ENCODE measurements around the gene ACTN1. TPM values are rescaled to one million over a fixed set of nuclear protein-coding genes. Genes with fewer than 3 reads are reported as not detected.

Gene ACTN1
- total RNA-seq, 1 experiment from 2014 or later, result 148 TPM

DNA sequence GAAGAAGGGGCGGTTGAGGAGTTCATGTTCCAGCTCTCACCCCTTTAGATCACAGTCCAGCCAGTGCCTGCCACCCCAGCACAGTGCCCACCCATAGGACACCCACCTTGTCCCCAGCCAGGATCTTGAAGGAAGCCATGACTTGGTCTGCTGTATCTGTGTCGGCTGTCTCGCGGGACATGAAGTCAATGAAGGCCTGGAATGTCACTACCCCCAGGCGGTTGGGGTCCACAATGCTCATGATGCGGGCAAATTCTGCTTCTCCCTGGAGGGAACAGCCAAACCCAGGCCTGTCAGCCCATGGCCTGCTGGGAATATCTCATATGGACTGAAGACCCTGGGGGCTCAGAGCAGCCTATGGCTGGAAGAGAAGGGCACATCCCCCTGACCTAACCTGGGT is 102.1 kb downstream of the ACTN1 start:
- BruUV-seq (replicated peaks), result no TSS peak
- no peak for DNase-seq (ENCODE audit: low spot score)
- intact Hi-C loops (cut with micrococcal nuclease; ENCODE audit: unreplicated experiment), result no loop called here
- CTCF ChIA-PET, result no interaction called here
- H3K9me3 ChIP-seq (ENCODE audit: low read depth, low read length, poor library complexity, severe bottlenecking), result no peaks in the 10 kb centered on the region
- H3K27me3 ChIP-seq (replicated peaks; ENCODE audit: insufficient read depth, low read depth, low read length, poor library complexity), result no peaks in the 10 kb centered on the region
- no peak for TF ChIP-seq EZH2 (IDR thresholded peaks at IDR 0.05; ENCODE audit: borderline replicate concordance, low read depth, low read length, poor library complexity, severe bottlenecking)
- TF ChIP-seq, protein P1, sequence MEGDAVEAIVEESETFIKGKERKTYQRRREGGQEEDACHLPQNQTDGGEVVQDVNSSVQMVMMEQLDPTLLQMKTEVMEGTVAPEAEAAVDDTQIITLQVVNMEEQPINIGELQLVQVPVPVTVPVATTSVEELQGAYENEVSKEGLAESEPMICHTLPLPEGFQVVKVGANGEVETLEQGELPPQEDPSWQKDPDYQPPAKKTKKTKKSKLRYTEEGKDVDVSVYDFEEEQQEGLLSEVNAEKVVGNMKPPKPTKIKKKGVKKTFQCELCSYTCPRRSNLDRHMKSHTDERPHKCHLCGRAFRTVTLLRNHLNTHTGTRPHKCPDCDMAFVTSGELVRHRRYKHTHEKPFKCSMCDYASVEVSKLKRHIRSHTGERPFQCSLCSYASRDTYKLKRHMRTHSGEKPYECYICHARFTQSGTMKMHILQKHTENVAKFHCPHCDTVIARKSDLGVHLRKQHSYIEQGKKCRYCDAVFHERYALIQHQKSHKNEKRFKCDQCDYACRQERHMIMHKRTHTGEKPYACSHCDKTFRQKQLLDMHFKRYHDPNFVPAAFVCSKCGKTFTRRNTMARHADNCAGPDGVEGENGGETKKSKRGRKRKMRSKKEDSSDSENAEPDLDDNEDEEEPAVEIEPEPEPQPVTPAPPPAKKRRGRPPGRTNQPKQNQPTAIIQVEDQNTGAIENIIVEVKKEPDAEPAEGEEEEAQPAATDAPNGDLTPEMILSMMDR (conservative IDR thresholded peaks at IDR 0.05; ENCODE audit: low read depth, low read length), result no peak
- H3K4me3 ChIP-seq (ENCODE audit: low read depth, low read length, poor library complexity, severe bottlenecking), result no peak overlapping the region
- H3K36me3 ChIP-seq (ENCODE audit: insufficient read depth, low read length, poor library complexity, severe bottlenecking), result peaks cover 54% of the 10 kb centered on the region
- H3K4me1 ChIP-seq (ENCODE audit: insufficient read depth, low read length, poor library complexity, severe bottlenecking), result no peaks in the 10 kb centered on the region
- POLR2A ChIA-PET (ENCODE audit: low non-redundant PET), result no interaction called here
- no peak overlapping the region for H3K27ac ChIP-seq (ENCODE audit: low read depth, low read length, poor library complexity, severe bottlenecking)

DNA sequence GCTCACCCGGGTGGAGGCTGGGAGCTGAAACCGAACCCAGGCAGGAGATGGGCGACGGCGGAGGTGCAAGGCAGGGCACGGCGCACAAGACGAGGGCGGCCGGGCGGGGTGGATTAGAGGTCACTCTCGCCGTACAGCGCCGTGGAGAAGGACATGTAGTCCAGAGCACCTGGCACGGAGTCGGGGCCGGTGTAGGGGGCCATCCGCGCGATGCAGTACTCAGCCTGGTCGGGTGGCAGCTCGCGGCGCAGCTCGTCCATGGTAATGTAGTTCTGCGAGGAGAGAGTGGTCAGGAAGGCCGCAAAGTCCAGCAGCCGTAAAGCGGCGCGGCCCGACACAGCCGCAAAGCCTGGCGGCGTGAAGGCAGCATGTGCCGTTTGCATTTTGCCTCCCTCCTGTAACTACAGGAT is 104.4 kb downstream of the ACTN1 start:
- Histone ChIP-seq H3K27ac (ENCODE audit: low read depth, low read length, poor library complexity, severe bottlenecking) (no peak overlapping the region), H3K9me3 (ENCODE audit: low read depth, low read length, poor library complexity, severe bottlenecking) (no peaks in the 10 kb centered on the region), H3K4me3 (ENCODE audit: low read depth, low read length, poor library complexity, severe bottlenecking) (no peak overlapping the region), H3K4me1 (ENCODE audit: insufficient read depth, low read length, poor library complexity, severe bottlenecking) (no peaks in the 10 kb centered on the region), H3K36me3 (ENCODE audit: insufficient read depth, low read length, poor library complexity, severe bottlenecking) (peaks cover 52% of the 10 kb centered on the region), H3K27me3 (replicated peaks; ENCODE audit: insufficient read depth, low read depth, low read length, poor library complexity) (no peaks in the 10 kb centered on the region)
- ChIA-PET POLR2A (ENCODE audit: low non-redundant PET) (no interaction called here), CTCF (no interaction called here)
- intact Hi-C loops (cut with micrococcal nuclease; ENCODE audit: unreplicated experiment), result no loop called here
- BruUV-seq (replicated peaks), result no TSS peak
- TF ChIP-seq, protein P1 (conservative IDR thresholded peaks at IDR 0.05; ENCODE audit: low read depth, low read length), result no peak
- TF ChIP-seq EZH2 (IDR thresholded peaks at IDR 0.05; ENCODE audit: borderline replicate concordance, low read depth, low read length, poor library complexity, severe bottlenecking), result no peak
- no peak for DNase-seq (ENCODE audit: low spot score)

DNA sequence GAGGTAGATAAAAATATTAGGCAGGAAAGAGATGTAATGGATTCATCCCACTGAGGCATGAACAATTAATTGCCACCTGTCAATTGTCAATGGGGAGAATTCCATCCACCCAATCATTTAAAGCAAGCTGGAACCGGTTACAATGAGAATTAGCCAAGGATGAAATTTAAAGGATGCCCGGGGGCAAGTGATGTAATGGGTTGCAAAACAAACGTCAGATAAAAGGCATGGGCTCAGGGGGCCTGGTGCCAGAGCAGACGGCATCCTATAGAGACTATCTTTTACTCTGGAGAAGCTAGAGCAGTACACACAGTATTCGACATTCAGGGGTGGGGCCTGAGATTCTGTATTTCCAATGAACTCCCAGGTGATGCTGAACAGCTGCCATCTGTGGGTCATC is 105.7 kb downstream of the ACTN1 start:
- CTCF ChIA-PET, result no interaction called here
- Histone ChIP-seq H3K27me3 (replicated peaks; ENCODE audit: insufficient read depth, low read depth, low read length, poor library complexity) (no peaks in the 10 kb centered on the region), H3K27ac (ENCODE audit: low read depth, low read length, poor library complexity, severe bottlenecking) (no peak overlapping the region), H3K36me3 (ENCODE audit: insufficient read depth, low read length, poor library complexity, severe bottlenecking) (peaks cover 47% of the 10 kb centered on the region), H3K4me1 (ENCODE audit: insufficient read depth, low read length, poor library complexity, severe bottlenecking) (no peaks in the 10 kb centered on the region), H3K4me3 (ENCODE audit: low read depth, low read length, poor library complexity, severe bottlenecking) (no peak overlapping the region), H3K9me3 (ENCODE audit: low read depth, low read length, poor library complexity, severe bottlenecking) (no peaks in the 10 kb centered on the region)
- BruUV-seq (replicated peaks), result no TSS peak
- intact Hi-C loops (cut with micrococcal nuclease; ENCODE audit: unreplicated experiment), result no loop called here
- no peak for DNase-seq (ENCODE audit: low spot score)
- TF ChIP-seq, protein P1 (conservative IDR thresholded peaks at IDR 0.05; ENCODE audit: low read depth, low read length), result no peak
- TF ChIP-seq EZH2 (IDR thresholded peaks at IDR 0.05; ENCODE audit: borderline replicate concordance, low read depth, low read length, poor library complexity, severe bottlenecking), result no peak
- POLR2A ChIA-PET (ENCODE audit: low non-redundant PET), result no interaction called here
